ENCODE results near the gene HEMK1.

DNA sequence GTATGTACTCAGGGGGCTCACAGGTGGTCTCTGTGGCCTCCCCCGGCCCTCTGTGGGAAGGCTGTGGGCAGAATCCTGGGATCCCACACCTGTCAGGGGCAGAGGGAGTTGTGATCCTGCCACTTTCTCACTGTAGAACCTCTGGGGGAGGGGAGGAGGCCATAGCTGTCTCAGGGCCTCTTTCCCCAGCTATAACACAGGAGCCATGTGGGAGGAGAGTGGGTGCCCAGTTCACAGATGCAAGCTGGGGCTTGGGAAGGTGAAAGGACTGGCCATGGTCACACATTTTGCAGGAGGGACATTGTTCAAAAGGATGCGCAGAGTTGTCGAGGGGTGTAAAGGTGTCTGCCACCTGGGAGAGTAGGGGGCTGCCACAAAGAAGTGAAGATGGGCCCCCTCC lies 59.3 kb downstream of the HEMK1 start:
- TF ChIP-seq POLR2A (IDR thresholded peaks at IDR 0.05) (no peak), CTCF (IDR thresholded peaks at IDR 0.05) (no peak)

All from body of pancreas (tissue), 4 donors.